Stimulated activated CD4-positive, alpha-beta T cell treated with anti-CD3 and anti-CD28 coated beads, Interleukin-1b, Interleukin-23, amount 100 ng/mL, for 24 hours (primary cell): ENCODE measurements around the gene ALDOB.

ENCODE experiments used
- DNase-seq, 4 experiments: peaks; one replicate each; pipeline ENCODE4 v3.0.0-alpha.2; 2020; ENCODE audit warnings: low read depth in 4 of 4, low spot score in 1 of 4

The ALDOB gene

DNA sequence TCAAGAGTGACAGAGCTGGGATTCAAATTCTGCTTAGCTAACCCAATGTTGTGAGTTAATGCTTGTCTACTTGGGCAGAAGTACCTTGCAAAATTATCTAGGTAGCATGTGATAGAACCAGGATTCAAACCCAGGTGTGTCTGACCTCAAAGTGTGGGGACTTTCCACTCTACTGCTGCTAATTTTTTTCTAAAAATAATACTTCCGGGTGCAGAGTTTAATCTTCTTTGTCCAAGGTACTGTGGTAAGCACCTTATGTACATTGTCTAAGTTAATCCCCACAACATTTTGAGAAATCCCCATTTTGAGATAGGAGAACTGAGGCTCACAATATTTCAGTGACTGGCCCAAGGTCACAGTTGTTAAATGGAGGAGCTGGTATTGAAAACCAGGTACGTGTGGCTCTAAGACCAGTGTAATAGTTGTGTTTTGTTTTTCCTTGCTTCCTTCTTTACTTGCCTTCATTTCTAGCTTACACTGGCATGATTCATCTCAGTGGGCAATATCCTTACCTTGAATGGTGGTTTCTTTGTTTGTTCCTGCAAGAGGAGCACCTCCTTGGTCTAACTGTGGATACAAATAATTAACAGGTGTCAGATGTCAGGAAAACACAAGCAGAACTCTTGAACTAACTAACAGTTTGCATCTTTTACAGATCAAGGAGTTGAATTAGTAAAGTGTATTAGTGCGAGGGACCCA lies 7.5 kb downstream of the ALDOB start:
- no peak for DNase-seq

DNA sequence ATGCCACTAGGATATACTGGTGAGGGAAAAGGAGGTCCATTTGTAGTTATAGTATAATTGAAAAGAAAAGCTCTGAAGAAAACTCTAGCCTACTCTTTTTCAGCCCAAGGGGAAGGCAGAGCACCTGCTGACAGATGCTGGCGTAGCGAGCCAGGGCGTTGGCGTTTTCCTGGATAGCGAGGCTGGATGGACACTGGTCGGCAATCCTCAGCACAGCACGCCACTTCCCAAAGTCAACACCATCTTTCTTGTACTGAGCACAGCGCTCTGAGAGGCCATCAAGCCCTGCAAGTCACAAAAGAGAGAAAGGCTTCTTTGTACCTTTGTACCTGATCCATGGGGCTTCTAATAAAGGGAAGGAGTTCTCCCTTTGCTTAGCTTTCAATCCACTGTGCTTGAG lies 8.2 kb downstream of the ALDOB start:
- DNase-seq, result no peak

DNA sequence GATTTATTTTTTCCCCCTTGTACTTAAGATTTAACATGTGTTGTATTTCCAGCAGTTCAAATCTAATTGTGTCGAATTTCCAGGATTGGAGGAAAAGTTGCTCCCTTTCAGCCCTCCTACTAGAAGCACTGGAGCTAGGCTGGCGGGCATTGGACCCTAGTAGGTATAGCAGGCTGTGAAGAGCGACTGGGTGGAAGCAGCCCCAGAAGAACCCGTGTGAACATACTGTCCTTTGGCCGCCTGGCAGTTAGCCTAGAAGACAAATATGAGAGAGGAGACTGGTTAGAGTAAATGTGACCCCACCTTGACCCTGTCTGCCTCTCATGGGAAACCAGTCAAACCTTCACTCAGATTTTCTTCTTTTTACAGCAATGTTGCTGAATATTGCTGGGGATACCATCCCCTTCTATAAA lies 13.9 kb downstream of the ALDOB start:
- DNase-seq, result no peak

DNA sequence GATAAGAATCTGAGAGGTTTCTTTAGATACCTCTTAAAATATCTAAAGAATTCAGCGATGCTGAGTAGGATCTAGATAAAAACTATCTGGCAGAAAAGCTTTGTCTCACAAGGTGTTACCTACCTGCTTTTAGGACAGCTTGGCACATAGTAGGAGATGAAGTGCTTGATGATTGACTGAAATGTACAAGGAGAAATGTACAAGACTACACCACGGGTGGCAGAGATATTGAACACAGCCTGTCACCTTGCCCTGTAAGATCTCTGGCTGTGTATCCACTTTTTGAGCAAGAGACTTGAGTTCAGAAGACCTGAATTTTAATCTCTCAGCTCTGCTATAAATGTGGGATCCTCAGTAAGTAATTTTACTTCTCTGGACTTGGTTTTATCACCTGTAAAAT lies 15.7 kb downstream of the ALDOB start:
- no peak for DNase-seq

DNA sequence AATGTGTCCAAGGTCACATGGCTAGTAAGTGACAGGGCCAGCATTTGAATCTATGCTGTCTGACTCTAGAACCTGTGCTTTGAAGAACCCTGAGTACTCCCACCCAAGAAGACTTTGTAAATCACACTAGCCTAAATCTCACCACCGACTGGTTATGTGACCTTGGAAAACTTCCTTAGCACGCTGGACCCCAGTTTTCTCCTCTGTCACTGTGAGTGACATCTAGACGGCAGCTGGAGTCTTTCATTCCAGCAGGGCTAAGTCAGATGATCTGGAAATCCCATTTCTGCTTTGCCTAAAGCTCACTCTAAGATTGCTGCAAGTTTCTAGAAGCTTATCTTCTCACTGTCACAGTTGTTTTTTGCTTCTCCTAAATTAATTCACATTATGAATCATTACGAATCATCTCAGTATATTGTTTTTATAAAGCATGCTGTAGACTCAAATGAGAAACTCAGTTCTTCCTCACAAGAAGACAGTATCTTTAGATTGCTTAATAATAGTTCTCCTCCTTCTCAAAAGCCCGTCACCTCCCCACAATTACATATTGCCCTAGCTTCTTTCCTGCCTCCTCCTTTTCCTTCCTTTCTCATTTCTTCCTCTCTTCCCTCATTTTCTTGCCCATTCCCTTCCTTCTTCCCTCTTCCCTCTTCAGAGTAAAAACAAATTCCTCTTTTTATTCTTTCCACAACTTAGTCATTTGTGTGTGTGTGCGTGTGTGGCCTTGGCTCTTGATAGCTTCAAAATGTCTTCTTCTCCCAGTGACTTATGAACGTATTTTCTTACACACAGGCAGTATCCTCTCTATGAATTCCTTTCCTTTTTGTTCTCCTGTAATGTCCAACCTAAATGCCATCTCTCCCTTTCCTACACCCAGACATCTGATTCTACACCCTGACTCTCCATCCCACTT lies 16.8 kb downstream of the ALDOB start:
- no peak for DNase-seq

DNA sequence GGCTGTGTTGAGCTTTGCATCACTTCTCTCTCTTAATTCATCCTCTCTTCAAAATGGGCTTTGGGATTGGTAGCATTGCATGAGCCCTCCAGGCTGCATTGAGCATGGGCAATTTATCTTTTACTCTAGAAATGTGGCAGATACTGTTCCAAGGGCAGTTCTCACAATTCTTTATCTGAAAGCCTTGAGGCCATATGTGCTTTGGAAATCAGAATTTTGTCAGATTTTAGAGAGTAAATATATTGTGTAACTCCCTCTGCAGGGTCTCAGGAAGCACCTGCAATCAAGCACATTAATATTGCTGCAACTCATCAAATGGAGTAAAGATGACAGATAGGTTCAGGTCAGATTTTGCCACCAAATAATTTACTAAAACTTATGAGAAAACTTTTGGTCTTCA lies 17.6 kb downstream of the ALDOB start:
- no peak for DNase-seq

DNA sequence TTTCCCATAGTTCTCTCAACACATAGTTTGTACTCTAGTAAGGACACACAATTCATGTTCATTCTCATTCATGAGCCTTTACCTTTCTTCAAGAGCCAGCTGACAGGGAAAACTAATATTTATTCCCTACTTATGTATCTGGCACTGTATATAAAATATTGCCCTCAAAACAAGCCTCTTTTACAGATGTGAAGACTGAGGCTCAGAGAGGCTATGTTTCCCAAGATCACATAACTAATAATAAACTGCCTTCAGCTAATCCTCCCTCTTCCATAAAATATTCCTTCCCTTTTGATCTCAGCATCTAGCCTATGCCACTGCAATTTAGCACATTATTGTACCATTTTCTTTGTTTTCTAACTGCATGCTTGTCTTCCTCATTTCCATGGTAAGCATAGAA lies 18.2 kb downstream of the ALDOB start:
- DNase-seq, result no peak

DNA sequence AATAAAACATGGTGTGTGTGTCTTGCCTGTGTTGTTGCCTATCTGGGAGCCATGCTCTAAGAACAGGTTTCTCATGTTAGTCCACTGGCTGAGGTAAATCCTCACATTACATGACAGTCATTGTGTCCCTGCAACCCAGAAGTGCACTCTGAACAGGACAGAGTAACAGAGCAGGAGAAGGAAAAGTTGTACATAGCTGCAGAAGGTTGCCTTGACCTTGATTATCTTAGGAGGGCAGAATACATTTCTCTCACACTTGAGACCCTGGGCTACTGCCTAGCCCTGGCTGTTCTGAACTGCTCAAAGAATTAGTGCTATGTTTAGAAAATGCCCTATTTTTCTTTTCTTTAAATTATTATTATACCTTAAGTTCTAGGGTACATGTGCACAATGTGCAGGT lies 20.0 kb downstream of the ALDOB start:
- DNase-seq, result no peak

DNA sequence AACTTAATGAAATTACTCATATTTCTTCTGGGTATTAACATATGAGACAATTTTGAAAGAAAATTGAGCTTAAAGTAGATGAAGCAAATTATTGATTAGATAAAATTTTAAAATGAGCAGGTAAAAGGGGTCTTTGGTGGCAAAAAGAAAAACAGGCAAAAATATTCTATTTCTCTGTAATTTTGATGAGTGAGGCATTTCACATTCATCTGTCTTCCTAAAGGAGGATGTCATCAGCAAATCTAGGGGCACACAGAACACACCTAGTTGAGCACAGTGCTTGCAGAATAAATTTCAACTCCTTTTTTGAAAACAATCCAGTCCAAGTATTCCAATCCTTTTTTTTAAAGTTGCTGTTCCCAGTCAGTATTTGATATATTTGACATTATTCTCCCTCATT lies 20.7 kb downstream of the ALDOB start:
- DNase-seq, result no peak

DNA sequence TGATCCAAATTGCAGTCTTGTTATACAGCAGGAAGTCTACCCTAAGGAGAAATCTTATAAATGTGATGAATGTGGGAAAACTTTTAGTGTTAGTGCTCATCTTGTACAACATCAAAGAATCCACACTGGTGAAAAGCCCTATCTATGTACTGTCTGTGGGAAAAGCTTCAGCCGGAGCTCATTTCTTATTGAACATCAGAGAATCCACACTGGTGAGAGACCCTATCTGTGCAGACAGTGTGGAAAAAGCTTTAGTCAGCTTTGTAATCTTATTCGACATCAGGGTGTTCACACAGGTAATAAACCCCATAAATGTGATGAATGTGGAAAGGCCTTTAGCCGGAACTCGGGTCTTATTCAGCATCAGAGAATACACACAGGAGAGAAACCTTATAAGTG lies 26.5 kb downstream of the ALDOB start:
- no peak for DNase-seq

DNA sequence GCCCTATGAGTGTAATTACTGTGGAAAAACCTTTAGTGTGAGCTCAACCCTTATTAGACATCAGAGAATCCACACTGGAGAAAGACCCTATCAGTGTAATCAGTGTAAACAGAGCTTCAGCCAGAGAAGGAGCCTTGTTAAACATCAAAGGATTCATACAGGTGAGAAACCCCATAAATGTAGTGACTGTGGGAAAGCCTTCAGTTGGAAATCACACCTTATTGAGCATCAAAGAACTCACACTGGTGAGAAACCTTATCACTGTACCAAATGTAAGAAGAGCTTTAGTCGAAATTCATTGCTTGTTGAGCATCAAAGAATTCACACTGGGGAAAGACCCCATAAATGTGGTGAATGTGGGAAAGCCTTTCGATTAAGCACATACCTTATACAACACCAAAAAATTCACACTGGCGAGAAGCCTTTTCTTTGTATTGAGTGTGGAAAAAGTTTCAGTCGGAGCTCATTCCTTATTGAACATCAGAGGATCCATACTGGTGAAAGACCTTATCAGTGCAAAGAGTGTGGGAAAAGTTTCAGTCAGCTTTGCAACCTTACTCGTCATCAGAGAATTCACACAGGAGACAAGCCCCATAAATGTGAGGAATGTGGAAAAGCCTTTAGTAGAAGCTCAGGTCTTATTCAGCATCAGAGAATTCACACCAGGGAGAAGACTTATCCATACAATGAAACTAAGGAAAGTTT lies 27.0 kb downstream of the ALDOB start:
- no peak for DNase-seq

DNA sequence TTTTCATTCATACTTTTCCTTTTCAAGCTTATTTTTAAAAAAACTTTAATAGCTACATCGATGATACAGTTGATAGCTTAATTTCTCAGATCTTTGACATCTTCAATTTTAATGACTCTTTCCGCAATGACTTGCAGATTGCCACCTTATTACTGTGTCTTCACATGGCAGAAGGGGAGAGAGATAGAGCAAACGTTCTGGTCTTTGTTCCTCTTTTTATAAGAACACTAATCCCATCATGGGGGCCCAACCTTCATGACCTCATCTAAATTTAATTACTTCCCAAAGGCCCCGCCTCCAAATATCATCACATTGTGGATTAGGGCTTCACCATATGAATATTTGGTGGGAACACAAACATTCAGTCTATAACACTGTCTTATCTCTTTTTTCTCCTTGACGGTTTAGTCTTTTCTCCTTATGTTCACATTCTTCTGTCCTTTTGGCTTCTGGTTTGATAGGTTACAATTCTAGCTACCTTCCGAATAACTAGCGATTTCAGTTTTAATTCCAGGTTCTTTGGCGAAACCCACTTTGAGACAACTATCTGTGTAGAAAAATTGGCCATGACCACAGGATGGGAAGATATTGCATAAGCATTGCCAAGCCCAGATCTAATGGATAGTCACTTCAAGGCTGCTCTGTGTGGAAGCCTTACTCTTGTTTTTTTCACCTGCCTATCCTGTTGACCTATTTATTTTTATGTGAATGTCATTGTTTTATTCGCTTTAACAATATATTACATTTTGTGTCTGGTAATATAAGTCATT lies 31.9 kb downstream of the ALDOB start:
- no peak for DNase-seq

DNA sequence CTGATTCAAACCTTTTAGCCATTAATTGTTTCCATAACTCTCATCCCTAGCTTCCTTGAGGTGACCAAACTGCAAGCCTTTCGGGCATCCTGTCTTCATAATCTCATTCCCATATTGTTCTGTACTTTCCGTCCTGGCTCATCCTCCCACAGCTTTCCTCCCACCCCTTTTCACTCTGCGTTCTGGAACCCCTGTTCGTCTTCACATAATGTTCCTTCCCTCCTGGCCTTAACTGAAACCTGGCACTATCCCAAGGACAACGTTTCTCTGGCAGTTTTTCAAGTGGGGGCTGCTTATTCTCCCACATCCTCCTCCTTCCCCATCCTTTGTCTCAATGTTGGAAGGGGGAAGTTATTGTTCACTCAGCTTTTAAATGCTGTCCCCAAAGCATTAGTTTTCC lies 35.5 kb downstream of the ALDOB start:
- DNase-seq, result no peak

DNA sequence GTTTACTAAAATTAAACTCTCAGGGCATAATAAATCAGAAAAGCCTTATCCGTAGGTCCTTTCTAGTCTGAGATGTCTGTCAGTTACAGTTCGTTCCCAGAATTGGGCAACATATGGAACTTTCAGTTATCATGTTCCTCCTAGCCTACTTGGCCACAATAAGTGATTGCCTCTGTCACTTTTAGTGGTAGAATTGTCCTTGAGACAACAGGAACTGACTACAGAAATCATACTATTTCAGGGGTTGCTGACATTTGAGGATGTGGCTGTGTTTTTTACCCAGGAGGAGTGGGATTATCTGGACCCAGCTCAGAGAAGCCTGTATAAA lies 36.0 kb downstream of the ALDOB start:
- DNase-seq, result no peak

DNA sequence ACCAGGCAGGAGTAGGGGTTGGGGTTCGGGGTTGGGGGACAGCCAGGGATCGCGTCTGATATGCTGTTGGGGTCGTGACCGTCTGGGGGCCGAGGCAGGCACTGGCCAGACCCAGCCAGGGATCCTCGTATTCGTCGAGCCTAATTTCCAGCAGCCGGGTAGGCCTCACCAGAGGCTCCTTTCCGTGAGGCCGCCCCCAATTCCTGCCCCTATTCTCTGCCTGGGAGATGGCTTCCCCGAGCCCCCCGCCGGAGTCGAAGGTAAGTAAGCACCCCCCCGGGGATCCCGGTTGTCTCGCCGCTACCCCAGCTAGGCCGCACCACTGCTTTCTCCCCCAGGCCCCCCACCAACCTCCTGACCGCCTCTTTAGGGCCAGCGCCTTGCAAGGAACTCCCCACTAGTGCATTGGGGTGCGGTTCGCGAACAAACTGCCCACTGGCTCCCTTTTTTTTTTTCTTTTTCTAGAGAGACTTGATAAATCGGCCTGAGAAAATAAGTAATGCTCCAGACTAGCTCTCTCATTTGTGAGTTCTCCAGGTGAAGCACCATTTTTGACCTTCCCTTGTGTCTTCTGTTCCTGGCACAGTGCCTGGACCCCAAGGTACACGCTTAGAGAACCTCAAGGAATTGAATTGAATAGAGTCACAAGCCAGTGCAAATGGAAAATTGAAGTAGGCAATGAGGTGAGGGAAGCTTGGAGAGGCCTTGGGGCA lies 36.5 kb downstream of the ALDOB start:
- DNase-seq, result no peak

DNA sequence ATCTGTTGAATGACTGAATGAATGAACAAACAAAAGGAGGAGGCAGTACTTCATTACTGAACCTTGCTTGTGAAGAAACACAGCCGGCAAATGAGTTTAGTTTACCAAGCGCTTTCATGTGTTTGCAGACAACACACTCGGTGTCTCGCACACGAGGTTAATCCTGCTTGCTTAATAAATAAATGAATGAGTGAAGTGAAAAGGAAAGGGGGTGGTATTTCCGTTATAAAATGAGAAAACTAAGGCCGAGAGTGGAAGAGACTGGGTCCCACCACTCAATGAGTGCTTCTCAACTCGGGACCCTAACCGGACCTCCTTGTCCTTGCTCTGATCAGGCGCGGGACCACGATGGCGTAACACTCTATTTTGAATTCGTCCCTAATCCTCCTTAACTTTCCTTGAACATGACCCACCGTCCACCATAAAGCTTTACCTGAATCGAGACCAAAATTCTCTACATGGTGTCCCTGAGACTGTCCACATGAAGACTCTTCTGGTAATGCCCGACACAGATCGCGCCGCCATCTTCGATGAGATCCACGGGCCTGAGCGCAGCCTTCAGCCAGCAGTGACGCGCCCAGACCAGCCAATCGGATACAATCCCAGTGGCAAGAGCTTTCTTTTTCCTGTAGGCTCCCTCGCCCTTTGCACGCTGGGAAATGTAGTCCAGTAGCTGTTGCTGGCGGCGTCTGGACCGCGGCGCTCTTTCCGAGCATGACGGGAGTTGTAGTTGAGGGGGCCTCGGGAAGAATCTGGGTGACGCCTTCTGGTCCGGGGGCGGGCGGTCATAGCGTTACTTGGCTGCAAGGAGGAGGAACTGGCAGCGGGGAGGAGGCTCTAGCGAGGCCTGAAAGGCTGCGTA lies 37.3 kb downstream of the ALDOB start, which contains the start of the genes MRPL50 and ZNF189:
Gene MRPL50, minus strand, starts transcription at position 551 of the 862 bp plus-strand sequence. Its CDS starts 26 bp downstream, at position 525.
Gene ZNF189, plus strand, starts transcription at position 784 of the 862 bp plus-strand sequence. CDS start 306 bp downstream, outside the sequence.
- peak; percentile 88 to 95 (median 90) for DNase-seq

DNA sequence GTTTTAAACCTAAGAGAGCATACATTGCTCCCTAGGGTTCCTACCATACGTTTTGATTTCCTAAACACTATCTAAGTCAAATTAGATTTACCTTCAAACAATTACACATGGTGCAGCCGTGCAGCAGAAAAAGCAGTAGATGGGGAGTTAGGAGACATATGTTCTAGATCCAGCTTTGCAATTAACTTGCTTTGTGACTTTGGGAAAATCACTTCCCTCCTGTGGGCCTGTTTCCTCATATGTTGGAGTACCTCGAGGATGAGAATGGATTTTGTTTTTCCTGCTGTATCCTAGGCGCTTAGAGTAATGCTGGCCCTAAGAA lies 37.9 kb downstream of the ALDOB start:
- no peak for DNase-seq

DNA sequence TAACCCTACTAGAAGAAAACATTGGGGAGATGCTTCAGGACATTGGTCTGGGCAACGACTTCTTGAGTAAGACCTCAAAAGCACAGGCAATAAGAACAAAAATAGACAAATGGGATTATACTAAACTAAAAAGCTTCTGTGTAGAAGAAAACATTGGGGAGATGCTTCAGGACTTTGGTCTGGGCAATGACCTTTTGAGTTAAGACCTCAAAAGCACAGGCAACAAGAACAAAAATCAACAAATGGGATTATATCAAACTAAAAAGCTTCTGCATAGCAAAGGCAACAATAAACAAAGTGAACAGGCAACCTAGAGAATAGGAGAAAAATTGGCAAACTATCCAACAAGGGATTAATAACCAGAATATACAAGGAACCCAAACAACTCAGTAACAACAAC lies 40.9 kb downstream of the ALDOB start:
- DNase-seq, result no peak

DNA sequence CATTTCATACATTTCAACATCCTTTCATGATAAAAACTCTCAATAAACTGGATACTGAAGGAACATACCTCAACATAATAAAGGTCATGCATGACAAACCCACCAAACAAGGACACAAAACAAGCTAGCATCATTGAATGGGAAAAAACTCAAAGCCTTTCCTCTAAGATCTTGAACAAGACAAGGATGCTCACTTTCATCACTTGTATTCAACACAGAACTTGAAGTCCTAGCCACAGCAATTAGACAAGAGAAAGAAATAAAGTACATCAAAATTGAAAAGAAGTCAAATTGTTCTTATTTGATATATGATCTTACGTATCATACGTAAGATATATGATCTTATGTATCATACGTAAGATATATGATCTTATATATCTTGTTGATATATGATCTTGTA lies 42.4 kb downstream of the ALDOB start:
- DNase-seq, result no peak
